Common myeloid progenitor, CD34-positive (primary cell): ENCODE data around the gene CHMP2A.

Source experiments
- CTCF ChIA-PET: fragments of 350-600 bp; sonication (Branson Sonifier 250); formaldehyde crosslinking; loops from one replicate; lab custom pipeline; 2021; ENCODE audit warnings: antibody characterized with exemption; lab: Charles Lee
- POLR2A ChIA-PET: fragments of 350-600 bp; sonication (Branson Sonifier 250); formaldehyde crosslinking; loops from one replicate; lab custom pipeline; 2021; ENCODE audit warnings: antibody characterized with exemption; lab: Charles Lee
- DNase-seq, 3 donors: peaks; one replicate each; pipeline versions ENCODE4 v3.0.0 to v3.0.0-alpha.2; 2013
- H3K27ac ChIP-seq, 2 experiments: 1 replicate in 1 of 2; 2 replicates in 1 of 2; pipeline ENCODE4 v1.7.0; 2013; ENCODE audit warnings: inconsistent platforms in 2 of 2, low read length in 2 of 2, mild to moderate bottlenecking in 2 of 2, low read depth in 1 of 2, moderate library complexity in 1 of 2; ENCODE audit not compliant: severe bottlenecking in 2 of 2, insufficient read depth in 1 of 2, poor library complexity in 1 of 2
- H3K27me3 ChIP-seq, 5 experiments: replicated peaks in 2 of 5; 1 replicate in 3 of 5; 2 replicates in 2 of 5; pipeline versions ENCODE4 v1.6.1 to v1.7.0; 2013; ENCODE audit warnings: low read length in 4 of 5, mild to moderate bottlenecking in 2 of 5, moderate library complexity in 2 of 5, inconsistent platforms in 1 of 5; ENCODE audit not compliant: insufficient read depth in 5 of 5, control insufficient read depth in 4 of 5
- H3K36me3 ChIP-seq, 4 experiments: 1 replicate in 2 of 4; 2 replicates in 2 of 4; pipeline versions ENCODE4 v1.6.1 to v1.7.0; 2013; ENCODE audit warnings: low read length in 3 of 4, control low read depth in 1 of 4, mild to moderate bottlenecking in 1 of 4; ENCODE audit not compliant: control insufficient read depth in 4 of 4, insufficient read depth in 4 of 4
- H3K4me1 ChIP-seq, 4 experiments: 1 replicate in 3 of 4; 2 replicates in 1 of 4; pipeline versions ENCODE4 v1.6.1 to v1.7.1; 2013; ENCODE audit warnings: low read length in 3 of 4, mild to moderate bottlenecking in 3 of 4, control low read depth in 1 of 4, inconsistent platforms in 1 of 4, moderate library complexity in 1 of 4; ENCODE audit not compliant: control insufficient read depth in 4 of 4, insufficient read depth in 4 of 4; ENCODE audit errors: control extremely low read depth in 1 of 4
- H3K4me3 ChIP-seq, 7 experiments: 1 replicate in 4 of 7; 2 replicates in 3 of 7; pipeline versions ENCODE4 v1.5.1 to v1.7.0; 2013; ENCODE audit warnings: mild to moderate bottlenecking in 7 of 7, low read length in 6 of 7, moderate library complexity in 6 of 7, inconsistent platforms in 2 of 7, low read depth in 2 of 7, control low read depth in 1 of 7; ENCODE audit not compliant: insufficient read depth in 4 of 7, control insufficient read depth in 1 of 7; ENCODE audit errors: extremely low read depth in 1 of 7
- H3K9me3 ChIP-seq, 5 experiments: 1 replicate in 4 of 5; 2 replicates in 1 of 5; pipeline versions ENCODE4 v1.6.1 to v1.7.1; 2013; ENCODE audit warnings: low read length in 4 of 5, mild to moderate bottlenecking in 2 of 5, inconsistent platforms in 1 of 5, low read depth in 1 of 5, moderate library complexity in 1 of 5; ENCODE audit not compliant: control insufficient read depth in 4 of 5, insufficient read depth in 2 of 5; ENCODE audit errors: control extremely low read depth in 1 of 5
- WGBS: methylation state at CpG from one replicate; pipeline ENCODE4 v1.1.5; 2013; ENCODE audit not compliant: insufficient coverage; 5-methylcytosine and 5-hydroxymethylcytosine counted together

Gene CHMP2A

GRCh38 chr19:58573658-58574164, 18.8 kb upstream of the CHMP2A start:
- Histone ChIP-seq H3K4me1 (peaks cover 8 to 32% (median 30%) of the 10 kb centered on the region in 4 experiments), H3K4me3 (peak overlapping the region; percentile 36 to 89 (median 81)), H3K27me3 (no peaks in the 10 kb centered on the region), H3K27ac (peak overlapping the region; percentile 95 to 96), H3K9me3 (no peaks in the 10 kb centered on the region), H3K36me3 (peaks cover 0 to 29% (median 20%) of the 10 kb centered on the region in 4 experiments)
- ChIA-PET CTCF (interaction anchor here (8.4 kb wide), 1 partner anchor 55 kb away, joined by 139 read pairs; the partner anchor contains the start of gene ZBTB45), POLR2A (no interaction called here)
- 1% methylated on average over 20 of the region's 20 CpGs for WGBS
- DNase-seq = no peak

- Histone ChIP-seq H3K9me3 (no peaks in the 10 kb centered on the region), H3K36me3 (peaks cover 0 to 34% (median 18%) of the 10 kb centered on the region in 4 experiments), H3K27me3 (no peaks in the 10 kb centered on the region), H3K4me3 (peak within 1 kb of the TSS; percentile 63 to 89 (median 81)), H3K27ac (peak within 1 kb of the TSS; percentile 95 to 96), H3K4me1 (peaks cover 8 to 32% (median 30%) of the 10 kb centered on the region in 4 experiments)
- POLR2A ChIA-PET = interaction anchor here (0.8 to 1.6 kb wide), 2 partner anchors 10 to 36 kb away, joined by 3 to 4 read pairs; no protein-coding TSS in a partner anchor
- CTCF ChIA-PET = interaction anchor here (1.0 kb wide), 1 partner anchor 53 kb away, joined by 3 read pairs; the partner anchor contains the start of gene ZBTB45
- DNase-seq = peak; percentile 100
- 0% methylated on average over 52 of the region's 75 CpGs for WGBS
These were observed 18.1 kb upstream of the CHMP2A start, which contains the start of gene MZF1 for GRCh38 chr19:58572818-58573657. TSS of gene MZF1 (minus strand) at chr19:58573335. CDS start at chr19:58571389, 1,946 bp downstream.

DNA sequence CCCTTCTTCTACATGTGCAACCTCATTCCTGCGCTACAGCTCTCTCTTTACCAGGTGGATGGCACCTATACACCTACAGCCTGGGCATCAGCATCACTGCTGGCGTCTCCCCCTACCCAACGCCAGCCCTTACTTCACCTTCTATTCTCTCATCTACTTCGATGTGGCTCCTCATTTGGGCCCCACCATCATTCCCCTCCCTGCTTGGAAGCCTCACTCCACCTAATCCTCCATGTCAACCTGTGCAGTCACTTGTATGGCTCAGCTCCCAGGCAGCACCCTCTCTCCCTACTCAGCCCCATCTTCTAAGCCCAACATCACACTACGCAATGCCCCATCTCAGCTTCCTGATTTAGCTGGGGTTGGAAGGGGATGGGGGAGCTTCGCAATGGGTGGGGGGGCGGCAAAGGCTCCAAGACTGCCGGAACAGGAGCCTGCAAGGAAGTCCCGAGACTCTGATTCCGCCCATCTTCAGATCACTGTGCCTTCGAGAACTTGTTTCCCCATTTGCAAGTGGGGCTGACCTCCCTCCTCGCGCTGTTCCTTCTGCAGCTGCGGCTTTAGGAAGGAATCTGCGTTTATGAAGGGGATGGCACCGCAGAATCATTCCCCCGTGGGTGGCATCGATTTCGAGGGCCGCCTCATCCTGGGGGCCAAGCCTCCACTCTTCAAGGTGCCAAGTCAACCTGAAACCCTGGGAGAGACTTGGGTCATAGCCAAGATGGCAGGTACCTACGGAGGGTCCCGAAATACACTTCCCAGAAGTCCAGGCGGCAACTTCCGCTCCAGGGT, 17.3 kb upstream of the CHMP2A start:
- H3K9me3 ChIP-seq = no peaks in the 10 kb centered on the region
- peaks cover 8 to 32% (median 30%) of the 10 kb centered on the region in 4 experiments for H3K4me1 ChIP-seq
- peak overlapping the region; percentile 95 to 96 for H3K27ac ChIP-seq
- H3K36me3 ChIP-seq = peaks cover 2 to 35% (median 19%) of the 10 kb centered on the region in 4 experiments
- peak overlapping the region; percentile 63 to 89 (median 81) for H3K4me3 ChIP-seq
- no peak for DNase-seq
- ChIA-PET CTCF (interaction anchor here (0.8 to 3.2 kb wide), 3 partner anchors 15 to 52 kb away, joined by 3 to 13 read pairs (median 3); partner anchors contain the start of gene ZBTB45), POLR2A (interaction anchor here (0.6 to 1.6 kb wide), 3 partner anchors 10 to 35 kb away, joined by 3 to 4 read pairs (median 3); partner anchors contain the start of gene UBE2M)
- 41% methylated on average over 23 of the region's 24 CpGs for WGBS
- no peaks in the 10 kb centered on the region for H3K27me3 ChIP-seq

DNA sequence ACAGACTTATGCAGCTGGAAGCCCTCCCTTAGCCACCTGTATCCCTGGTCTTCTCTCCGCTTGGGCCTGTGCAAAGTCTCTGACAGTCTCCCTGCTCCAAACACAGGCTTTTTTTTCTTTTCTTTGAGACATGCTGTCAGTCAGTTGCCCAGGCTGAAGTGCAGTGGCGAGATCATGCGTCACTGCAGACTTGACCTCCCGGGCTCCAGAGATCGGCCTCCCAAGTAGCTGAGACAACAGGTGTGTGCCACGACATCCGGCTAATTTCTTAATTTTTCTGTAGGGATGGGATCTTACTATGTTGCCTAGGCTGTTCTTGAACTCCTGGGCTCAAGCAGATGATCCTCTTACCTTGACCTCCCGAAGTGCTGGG, 16.7 kb upstream of the CHMP2A start:
- Histone ChIP-seq H3K27ac (no peak overlapping the region), H3K27me3 (no peaks in the 10 kb centered on the region), H3K9me3 (no peaks in the 10 kb centered on the region), H3K4me1 (peaks cover 8 to 32% (median 30%) of the 10 kb centered on the region in 4 experiments), H3K4me3 (peak overlapping the region in 1 of 7 experiments; percentile 81), H3K36me3 (peaks cover 2 to 39% (median 21%) of the 10 kb centered on the region in 4 experiments)
- no peak for DNase-seq
- ChIA-PET CTCF (interaction anchor here (0.8 to 3.2 kb wide), 3 partner anchors 10 to 51 kb away, joined by 3 to 13 read pairs (median 5); partner anchors contain the start of gene ZBTB45), POLR2A (interaction anchor here (0.6 to 1.6 kb wide), 2 partner anchors 9 to 13 kb away, joined by 3 to 4 read pairs; partner anchors contain the start of gene UBE2M)
- WGBS = 100% methylated on average over 5 of the region's 8 CpGs

- Histone ChIP-seq H3K27me3 (no peaks in the 10 kb centered on the region), H3K36me3 (peaks cover 2 to 39% (median 23%) of the 10 kb centered on the region in 4 experiments), H3K9me3 (no peaks in the 10 kb centered on the region), H3K27ac (no peak overlapping the region), H3K4me1 (peaks cover 6 to 30% (median 28%) of the 10 kb centered on the region in 4 experiments), H3K4me3 (no peak overlapping the region)
- ChIA-PET POLR2A (interaction anchor here (0.6 to 0.7 kb wide), 2 partner anchors 8 to 12 kb away, joined by 3 read pairs; partner anchors contain the start of gene UBE2M), CTCF (interaction anchor here (0.7 to 3.2 kb wide), 4 partner anchors 10 to 51 kb away, joined by 3 to 13 read pairs (median 4); partner anchors contain the start of genes CHMP2A and ZBTB45)
- WGBS = 95% methylated on average over 22 of the region's 25 CpGs
- DNase-seq = no peak
These were observed 16.1 kb upstream of the CHMP2A start for GRCh38 chr19:58570770-58571574.
